HEK293 (cell line): ENCODE data around the gene JAM3.

Experiments used
- CTCF ChIA-PET: fragments of 350-600 bp; formaldehyde crosslinking; extraction: SDS; loops from one replicate; lab custom pipeline; 2021; ENCODE audit warnings: antibody characterized with exemption; lab: Yijun Ruan, JAX
- POLR2A ChIA-PET: fragments of 300-600 bp; formaldehyde crosslinking; extraction: SDS; loops from one replicate; lab custom pipeline; 2020; ENCODE audit warnings: antibody characterized with exemption, inconsistent platforms; lab: Yijun Ruan, JAX
- H3K27ac ChIP-seq: fragments of 200-500 bp; sonication (Bioruptor generic); 2 replicates; pipeline ENCODE4 v1.5.1; 2014; ENCODE audit warnings: low read depth, low read length, control low read depth, inconsistent platforms; ENCODE audit errors: extremely low read depth
- H3K36me3 ChIP-seq, 2 experiments: fragments of 200-500 bp in 1 of 2; sonication (Bioruptor generic) in 1 of 2; 1 replicate in 1 of 2; 2 replicates in 1 of 2; pipeline ENCODE4 v1.5.1; 2014 to 2017; ENCODE audit warnings: inconsistent platforms in 2 of 2, low read length in 2 of 2; ENCODE audit not compliant: control insufficient read depth in 2 of 2, insufficient read depth in 1 of 2
- H3K4me1 ChIP-seq: fragments of 200-500 bp; sonication (Bioruptor generic); 2 replicates; pipeline ENCODE4 v1.5.1; 2014; ENCODE audit warnings: mild to moderate bottlenecking, low read length, inconsistent platforms; ENCODE audit not compliant: control insufficient read depth, insufficient read depth
- H3K4me3 ChIP-seq: 2 replicates; pipeline ENCODE4 v1.5.1; 2011; ENCODE audit warnings: low read depth, mild to moderate bottlenecking, control low read depth, low read length, moderate library complexity
- H3K9me3 ChIP-seq: fragments of 200-500 bp; sonication (Bioruptor generic); 2 replicates; pipeline ENCODE4 v1.5.1; 2014; ENCODE audit warnings: low read depth, low read length, inconsistent platforms; ENCODE audit not compliant: control insufficient read depth, insufficient read depth
- GFI1B ChIP-seq: fragments of 450-650 bp; formaldehyde crosslinking; IDR thresholded peaks from 2 replicates; pipeline ENCODE4 v1.5.1; 2016; ENCODE audit warnings: missing biosample characterization, missing genetic modification characterization
- GLIS2 ChIP-seq: fragments of 450-650 bp; formaldehyde crosslinking; IDR thresholded peaks from 2 replicates; pipeline ENCODE4 v1.5.1; 2016; ENCODE audit warnings: missing biosample characterization, missing genetic modification characterization
- HOXD13 ChIP-seq: sonication (generic); formaldehyde crosslinking; IDR thresholded peaks from 2 replicates; pipeline ENCODE4 v1.8.0; 2022; ENCODE audit warnings: missing genetic modification reagents, borderline replicate concordance
- KLF17 ChIP-seq: fragments of 450-650 bp; formaldehyde crosslinking; IDR thresholded peaks from 2 replicates; pipeline ENCODE4 v1.5.1; 2016; ENCODE audit warnings: missing biosample characterization, missing genetic modification characterization
- MEIS1 ChIP-seq: sonication (generic); formaldehyde crosslinking; IDR thresholded peaks from 2 replicates; pipeline ENCODE4 v1.8.1; 2022; ENCODE audit warnings: missing genetic modification reagents, mild to moderate bottlenecking, borderline replicate concordance
- MZF1 ChIP-seq: fragments of 450-650 bp; formaldehyde crosslinking; IDR thresholded peaks from 2 replicates; pipeline ENCODE4 v1.5.1; 2017; ENCODE audit warnings: missing biosample characterization, missing genetic modification characterization, borderline replicate concordance
- TCF7L2 ChIP-seq: IDR thresholded peaks from 2 replicates; pipeline ENCODE4 v1.6.1; 2011; ENCODE audit warnings: low read depth, mild to moderate bottlenecking, inconsistent platforms, low read length, moderate library complexity, borderline replicate concordance
- TRIM28 ChIP-seq: IDR thresholded peaks from 2 replicates; pipeline ENCODE4 v1.6.1; 2011; ENCODE audit warnings: low read length, control low read depth, borderline replicate concordance
- ZBTB1 ChIP-seq: fragments of 450-650 bp; formaldehyde crosslinking; IDR thresholded peaks from 2 replicates; pipeline ENCODE4 v1.5.1; 2016; ENCODE audit warnings: missing biosample characterization, missing genetic modification characterization
- ZBTB48 ChIP-seq: fragments of 450-650 bp; formaldehyde crosslinking; IDR thresholded peaks from 2 replicates; pipeline ENCODE4 v1.5.1; 2016; ENCODE audit warnings: missing biosample characterization, missing genetic modification characterization
- ZBTB7A ChIP-seq: fragments of 450-650 bp; formaldehyde crosslinking; IDR thresholded peaks from 2 replicates; pipeline ENCODE4 v1.5.1; 2016; ENCODE audit warnings: low read depth, missing biosample characterization, missing genetic modification characterization
- ZEB2 ChIP-seq: fragments of 450-650 bp; formaldehyde crosslinking; IDR thresholded peaks from 2 replicates; pipeline ENCODE4 v1.5.1; 2016; ENCODE audit warnings: missing biosample characterization, missing genetic modification characterization
- ZFP37 ChIP-seq: fragments of 450-650 bp; formaldehyde crosslinking; IDR thresholded peaks from 2 replicates; pipeline ENCODE4 v1.5.1; 2016; ENCODE audit warnings: missing biosample characterization, missing genetic modification characterization
- ZFP41 ChIP-seq: fragments of 450-650 bp; formaldehyde crosslinking; IDR thresholded peaks from 2 replicates; pipeline ENCODE4 v1.5.1; 2016; ENCODE audit warnings: missing biosample characterization, missing genetic modification characterization, borderline replicate concordance
- ZFP69B ChIP-seq: fragments of 450-650 bp; formaldehyde crosslinking; IDR thresholded peaks from 2 replicates; pipeline ENCODE4 v1.5.1; 2016; ENCODE audit warnings: missing biosample characterization, missing genetic modification characterization
- ZNF18 ChIP-seq: fragments of 450-650 bp; formaldehyde crosslinking; IDR thresholded peaks from 2 replicates; pipeline ENCODE4 v1.5.1; 2016; ENCODE audit warnings: missing biosample characterization, missing genetic modification characterization
- ZNF221 ChIP-seq: fragments of 450-650 bp; formaldehyde crosslinking; IDR thresholded peaks from 2 replicates; pipeline ENCODE4 v1.5.1; 2017; ENCODE audit warnings: missing biosample characterization, missing genetic modification characterization, borderline replicate concordance
- ZNF23 ChIP-seq: fragments of 450-650 bp; formaldehyde crosslinking; IDR thresholded peaks from 2 replicates; pipeline ENCODE4 v1.5.1; 2016; ENCODE audit warnings: missing biosample characterization, missing genetic modification characterization, borderline replicate concordance
- ZNF248 ChIP-seq: fragments of 450-650 bp; formaldehyde crosslinking; IDR thresholded peaks from 2 replicates; pipeline ENCODE4 v1.5.1; 2017; ENCODE audit warnings: missing biosample characterization, missing genetic modification characterization
- ZNF266 ChIP-seq: fragments of 450-650 bp; formaldehyde crosslinking; IDR thresholded peaks from 2 replicates; pipeline ENCODE4 v1.5.1; 2016; ENCODE audit warnings: missing biosample characterization, missing genetic modification characterization, low read depth
- ZNF311 ChIP-seq: fragments of 450-650 bp; formaldehyde crosslinking; IDR thresholded peaks from 2 replicates; pipeline ENCODE4 v1.5.1; 2017; ENCODE audit warnings: missing biosample characterization, missing genetic modification characterization, borderline replicate concordance
- ZNF335 ChIP-seq: fragments of 450-650 bp; formaldehyde crosslinking; conservative IDR thresholded peaks from 2 replicates; pipeline ENCODE4 v1.5.1; 2016; ENCODE audit warnings: missing biosample characterization, missing genetic modification characterization
- ZNF394 ChIP-seq: fragments of 450-650 bp; formaldehyde crosslinking; IDR thresholded peaks from 2 replicates; pipeline ENCODE4 v1.5.1; 2016; ENCODE audit warnings: missing biosample characterization, missing genetic modification characterization, mild to moderate bottlenecking, moderate library complexity, borderline replicate concordance
- ZNF398 ChIP-seq: fragments of 450-650 bp; formaldehyde crosslinking; IDR thresholded peaks from 2 replicates; pipeline ENCODE4 v1.5.1; 2017; ENCODE audit warnings: missing biosample characterization, missing genetic modification characterization
- ZNF423 ChIP-seq: fragments of 450-650 bp; formaldehyde crosslinking; IDR thresholded peaks from 2 replicates; pipeline ENCODE4 v1.5.1; 2016; ENCODE audit warnings: missing biosample characterization, missing genetic modification characterization
- ZNF48 ChIP-seq: fragments of 450-650 bp; formaldehyde crosslinking; IDR thresholded peaks from 2 replicates; pipeline ENCODE4 v1.5.1; 2016; ENCODE audit warnings: missing biosample characterization, missing genetic modification characterization
- ZNF530 ChIP-seq: fragments of 450-650 bp; formaldehyde crosslinking; IDR thresholded peaks from 2 replicates; pipeline ENCODE4 v1.5.1; 2016; ENCODE audit warnings: low read depth, missing biosample characterization, missing genetic modification characterization
- ZNF544 ChIP-seq: fragments of 450-650 bp; formaldehyde crosslinking; IDR thresholded peaks from 2 replicates; pipeline ENCODE4 v1.5.0; 2017; ENCODE audit warnings: missing biosample characterization, missing genetic modification characterization
- ZNF560 ChIP-seq: fragments of 450-650 bp; formaldehyde crosslinking; IDR thresholded peaks from 2 replicates; pipeline ENCODE4 v1.5.1; 2017; ENCODE audit warnings: missing biosample characterization, missing genetic modification characterization, borderline replicate concordance
- ZNF624 ChIP-seq: fragments of 450-650 bp; formaldehyde crosslinking; IDR thresholded peaks from 2 replicates; pipeline ENCODE4 v1.5.1; 2017; ENCODE audit warnings: missing biosample characterization, missing genetic modification characterization
- ZNF629 ChIP-seq: fragments of 450-650 bp; formaldehyde crosslinking; IDR thresholded peaks from 2 replicates; pipeline ENCODE4 v1.5.1; 2017; ENCODE audit warnings: missing biosample characterization, missing genetic modification characterization
- ZNF658 ChIP-seq: fragments of 450-650 bp; formaldehyde crosslinking; IDR thresholded peaks from 2 replicates; pipeline ENCODE4; 2016; ENCODE audit warnings: missing biosample characterization, missing genetic modification characterization
- ZNF670 ChIP-seq: fragments of 450-650 bp; formaldehyde crosslinking; IDR thresholded peaks from 2 replicates; pipeline ENCODE4 v1.5.1; 2016; ENCODE audit warnings: missing biosample characterization, missing genetic modification characterization, low read depth
- ZNF701 ChIP-seq: fragments of 450-650 bp; formaldehyde crosslinking; IDR thresholded peaks from 2 replicates; pipeline ENCODE4 v1.5.1; 2016; ENCODE audit warnings: missing biosample characterization, missing genetic modification characterization

Gene JAM3

GRCh38 chr11:134151083-134151747, 82.3 kb downstream of the JAM3 start:
- no peaks in the 10 kb centered on the region for H3K4me1 ChIP-seq
- no peaks in the 10 kb centered on the region for H3K9me3 ChIP-seq
- no peak overlapping the region for H3K27ac ChIP-seq
- peaks cover 0 to 94% of the 10 kb centered on the region in 2 experiments; a peak in 2 of 3 replicates for H3K36me3 ChIP-seq
- POLR2A ChIA-PET, result no interaction called here
- H3K4me3 ChIP-seq, result no peak overlapping the region
- TF ChIP-seq ZNF311 (tag by site-specific recombination) (no peak), ZNF530 (no peak), ZNF23 (no peak), ZNF18 (no peak), ZBTB48 (tag by site-specific recombination) (no peak), ZNF266 (tag by site-specific recombination) (no peak), ZNF670 (no peak), ZNF394 (tag by site-specific recombination) (no peak), ZFP37 (no peak), ZNF658 (tag by site-specific recombination) (no peak), ZNF48 (tag by site-specific recombination) (no peak), ZFP69B (tag by site-specific recombination) (no peak), ZNF423 (tag by site-specific recombination) (no peak), KLF17 (tag by site-specific recombination) (no peak), ZNF248 (no peak), HOXD13 (CRISPR knock-in tag) (no peak), MEIS1 (CRISPR knock-in tag) (no peak), ZFP41 (tag by site-specific recombination) (no peak), ZNF398 (tag by site-specific recombination) (no peak), ZNF560 (tag by site-specific recombination) (no peak)
- TF ChIP-seq, all 188 proteins: peak for 0
- CTCF ChIA-PET, result interaction anchor here (0.6 to 1.7 kb wide), 2 partner anchors 67 to 223 kb away, joined by 3 to 7 read pairs; no protein-coding TSS in a partner anchor

- H3K4me3 ChIP-seq, result no peak overlapping the region
- CTCF ChIA-PET, result interaction anchor here (0.8 to 1.7 kb wide), 3 partner anchors 10 to 225 kb away, joined by 3 to 7 read pairs (median 4); no protein-coding TSS in a partner anchor
- peaks cover 0 to 96% of the 10 kb centered on the region in 2 experiments; a peak in 1 of 3 replicates for H3K36me3 ChIP-seq
- no peaks in the 10 kb centered on the region for H3K4me1 ChIP-seq
- no peaks in the 10 kb centered on the region for H3K9me3 ChIP-seq
- no peak overlapping the region for H3K27ac ChIP-seq
- POLR2A ChIA-PET, result no interaction called here
- TF ChIP-seq ZNF560 (tag by site-specific recombination), result no peak
- no peak for TF ChIP-seq ZFP69B (tag by site-specific recombination)
- no peak for TF ChIP-seq ZNF629 (tag by site-specific recombination)
- TF ChIP-seq ZBTB1 (tag by site-specific recombination), result no peak
- no peak for TF ChIP-seq ZEB2 (tag by site-specific recombination)
- no peak for TF ChIP-seq ZBTB7A (tag by site-specific recombination)
- TF ChIP-seq GFI1B, result no peak
- TF ChIP-seq TCF7L2, result no peak
- no peak for TF ChIP-seq MZF1 (tag by site-specific recombination)
- TF ChIP-seq GLIS2 (tag by site-specific recombination), result no peak
- no peak for TF ChIP-seq ZNF221
- no peak for TF ChIP-seq ZNF544 (tag by site-specific recombination)
- no peak for TF ChIP-seq ZNF48 (tag by site-specific recombination)
- TF ChIP-seq ZNF624 (tag by site-specific recombination), result no peak
- TF ChIP-seq TRIM28, result no peak
- no peak for TF ChIP-seq ZNF701 (tag by site-specific recombination)
- no peak for TF ChIP-seq ZNF335 (tag by site-specific recombination)
These were observed 83.8 kb downstream of the JAM3 start for GRCh38 chr11:134152696-134153095.
